PC-3 (cell line): Measurements from ENCODE around the gene KDM6A.

ENCODE experiments used
- EZH2 ChIP-seq: fragments of 300-600 bp; sonication (generic); IDR thresholded peaks from one replicate; pipeline ENCODE4 v1.6.1; 2017; ENCODE audit warnings: antibody characterized with exemption, mild to moderate bottlenecking, low read length; ENCODE audit not compliant: unreplicated experiment
- EZH2phosphoT487 ChIP-seq: fragments of 300-600 bp; sonication (generic); IDR thresholded peaks from 2 replicates; pipeline ENCODE4 v1.6.1; 2018; ENCODE audit warnings: mild to moderate bottlenecking, antibody characterized with exemption, low read length, borderline replicate concordance
- TF ChIP-seq, protein P1 (sequence below): fragments of 300-600 bp; sonication (generic); conservative IDR thresholded peaks from 2 replicates; pipeline ENCODE4 v1.5.1; 2017; ENCODE audit warnings: antibody characterized with exemption, low read depth, mild to moderate bottlenecking, low read length

GRCh38 chrX:44881549-44881948 is 8.6 kb downstream of the KDM6A start:
- TF ChIP-seq, protein P1, sequence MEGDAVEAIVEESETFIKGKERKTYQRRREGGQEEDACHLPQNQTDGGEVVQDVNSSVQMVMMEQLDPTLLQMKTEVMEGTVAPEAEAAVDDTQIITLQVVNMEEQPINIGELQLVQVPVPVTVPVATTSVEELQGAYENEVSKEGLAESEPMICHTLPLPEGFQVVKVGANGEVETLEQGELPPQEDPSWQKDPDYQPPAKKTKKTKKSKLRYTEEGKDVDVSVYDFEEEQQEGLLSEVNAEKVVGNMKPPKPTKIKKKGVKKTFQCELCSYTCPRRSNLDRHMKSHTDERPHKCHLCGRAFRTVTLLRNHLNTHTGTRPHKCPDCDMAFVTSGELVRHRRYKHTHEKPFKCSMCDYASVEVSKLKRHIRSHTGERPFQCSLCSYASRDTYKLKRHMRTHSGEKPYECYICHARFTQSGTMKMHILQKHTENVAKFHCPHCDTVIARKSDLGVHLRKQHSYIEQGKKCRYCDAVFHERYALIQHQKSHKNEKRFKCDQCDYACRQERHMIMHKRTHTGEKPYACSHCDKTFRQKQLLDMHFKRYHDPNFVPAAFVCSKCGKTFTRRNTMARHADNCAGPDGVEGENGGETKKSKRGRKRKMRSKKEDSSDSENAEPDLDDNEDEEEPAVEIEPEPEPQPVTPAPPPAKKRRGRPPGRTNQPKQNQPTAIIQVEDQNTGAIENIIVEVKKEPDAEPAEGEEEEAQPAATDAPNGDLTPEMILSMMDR = no peak
- no peak for TF ChIP-seq EZH2
- TF ChIP-seq EZH2phosphoT487 = no peak
